Endodermal cell (in vitro differentiated cells): ENCODE results near the gene ING2. TPM values are rescaled to one million over a fixed set of nuclear protein-coding genes. Genes with fewer than 3 reads are reported as not detected.

ENCODE experiments used
- DNase-seq: peaks from one replicate; pipeline ENCODE4 v3.0.0-alpha.2; 2017
- H3K27ac ChIP-seq: 2 replicates; pipeline ENCODE4 v1.5.1; 2013; ENCODE audit warnings: mild to moderate bottlenecking, low read depth, low read length, moderate library complexity
- H3K27me3 ChIP-seq: 2 replicates; pipeline ENCODE4 v1.6.1; 2013; ENCODE audit warnings: mild to moderate bottlenecking, low read length, moderate library complexity; ENCODE audit not compliant: insufficient read depth, control insufficient read depth, poor library complexity, severe bottlenecking
- H3K36me3 ChIP-seq: 2 replicates; pipeline ENCODE4 v1.7.0; 2013; ENCODE audit warnings: mild to moderate bottlenecking, low read length, moderate library complexity; ENCODE audit not compliant: control insufficient read depth, insufficient read depth
- H3K4me1 ChIP-seq: one replicate; pipeline ENCODE4 v1.7.0; 2013; ENCODE audit warnings: low read length; ENCODE audit not compliant: control insufficient read depth, insufficient read depth
- H3K4me3 ChIP-seq: 2 replicates; pipeline ENCODE4 v1.5.1; 2013; ENCODE audit warnings: mild to moderate bottlenecking, low read length, moderate library complexity
- H3K9ac ChIP-seq: 2 replicates; pipeline ENCODE4 v1.6.1; 2013; ENCODE audit warnings: mild to moderate bottlenecking, low read length, moderate library complexity; ENCODE audit not compliant: poor library complexity, severe bottlenecking; ENCODE audit errors: extremely low read depth
- H3K9me3 ChIP-seq: 2 replicates; pipeline ENCODE4 v1.6.1; 2013; ENCODE audit warnings: mild to moderate bottlenecking, low read length, moderate library complexity; ENCODE audit not compliant: control insufficient read depth
- H3K27ac Mint-ChIP-seq: 2 replicates; pipeline ENCODE4 v1.8.0; 2020; ENCODE audit warnings: mixed read lengths
- H3K27me3 Mint-ChIP-seq: 2 replicates; pipeline ENCODE4 v1.8.0; 2021; ENCODE audit warnings: mild to moderate bottlenecking, mixed read lengths; ENCODE audit not compliant: insufficient read depth
- H3K36me3 Mint-ChIP-seq: 2 replicates; pipeline ENCODE4 v1.8.0; 2020; ENCODE audit warnings: low read depth, mixed read lengths
- H3K4me1 Mint-ChIP-seq: 2 replicates; pipeline ENCODE4 v1.8.0; 2020; ENCODE audit warnings: mixed read lengths
- H3K4me3 Mint-ChIP-seq: 2 replicates; pipeline ENCODE4 v1.8.0; 2020; ENCODE audit warnings: mild to moderate bottlenecking, moderate library complexity, mixed read lengths
- H3K9me3 Mint-ChIP-seq: 2 replicates; pipeline ENCODE4 v1.8.0; 2020; ENCODE audit warnings: mild to moderate bottlenecking, mixed read lengths
- CTCF ChIP-seq: fragments of 200-600 bp; sonication (generic); conservative IDR thresholded peaks from 2 replicates; pipeline ENCODE4 v1.5.0; 2021; ENCODE audit warnings: antibody characterized with exemption, mild to moderate bottlenecking
- WGBS, 2 experiments: methylation state at CpG; one replicate each; pipeline versions ENCODE4 v1.1.5 to v1.1.7; 2013; ENCODE audit warnings: missing lambda C conversion rate in 2 of 2, mixed read lengths in 1 of 2; ENCODE audit not compliant: insufficient coverage in 1 of 2, insufficient read length in 1 of 2; 5-methylcytosine and 5-hydroxymethylcytosine counted together
- total RNA-seq, 2 donors: library from RNA; stranded (reverse); fragmentation: NEBNext Ultra II Directional in 1 of 2; extraction: Animal tissue kit (Norgen Biotek cat#: 25700) in 1 of 2; gene quantifications; 2 replicates in 1 of 2; 3 replicates in 1 of 2; pipeline ENCODE4 v1.2.1, GENCODE V29; 2021

Gene ING2
- total RNA-seq, 2 donors from 2014 or later: 16.9 to 19.8 TPM

GRCh38 chr4:183506389-183506735 lies 1.5 kb downstream of the ING2 start:
- Histone ChIP-seq H3K27ac (peak overlapping the region; percentile 90), H3K27me3 (no peaks in the 10 kb centered on the region), H3K9ac (peak overlapping the region; percentile 79), H3K4me3 (peak overlapping the region; percentile 93), H3K9me3 (no peaks in the 10 kb centered on the region), H3K4me1 (no peaks in the 10 kb centered on the region), H3K36me3 (peaks cover 14% of the 10 kb centered on the region)
- no peak for DNase-seq
- no peak for TF ChIP-seq CTCF
- H3K27ac Mint-ChIP-seq: peak overlapping the region; percentile 97
- H3K36me3 Mint-ChIP-seq: peaks cover 13% of the 10 kb centered on the region
- H3K27me3 Mint-ChIP-seq: no peaks in the 10 kb centered on the region
- peaks cover 16% of the 10 kb centered on the region for H3K4me1 Mint-ChIP-seq
- peak overlapping the region; percentile 94 for H3K4me3 Mint-ChIP-seq
- H3K9me3 Mint-ChIP-seq: no peaks in the 10 kb centered on the region
- 0 to 5% methylated on average over 1 to 14 of the region's 14 CpGs for WGBS, 2 experiments

- no peak for TF ChIP-seq CTCF
- no peaks in the 10 kb centered on the region for H3K9me3 Mint-ChIP-seq
- Histone ChIP-seq H3K4me1 (no peaks in the 10 kb centered on the region), H3K27ac (no peak overlapping the region), H3K4me3 (no peak overlapping the region), H3K36me3 (peaks cover 31% of the 10 kb centered on the region), H3K27me3 (no peaks in the 10 kb centered on the region), H3K9me3 (no peaks in the 10 kb centered on the region), H3K9ac (no peak overlapping the region)
- peaks cover 25% of the 10 kb centered on the region for H3K36me3 Mint-ChIP-seq
- H3K4me3 Mint-ChIP-seq: no peak overlapping the region
- H3K4me1 Mint-ChIP-seq: peaks cover 8% of the 10 kb centered on the region
- DNase-seq: no peak
- H3K27ac Mint-ChIP-seq: no peak overlapping the region
- no peaks in the 10 kb centered on the region for H3K27me3 Mint-ChIP-seq
- 94 to 95% methylated on average over 2 to 5 of the region's 6 CpGs for WGBS, 2 experiments
These were observed 3.3 kb downstream of the ING2 start for GRCh38 chr4:183507925-183508696.

DNA sequence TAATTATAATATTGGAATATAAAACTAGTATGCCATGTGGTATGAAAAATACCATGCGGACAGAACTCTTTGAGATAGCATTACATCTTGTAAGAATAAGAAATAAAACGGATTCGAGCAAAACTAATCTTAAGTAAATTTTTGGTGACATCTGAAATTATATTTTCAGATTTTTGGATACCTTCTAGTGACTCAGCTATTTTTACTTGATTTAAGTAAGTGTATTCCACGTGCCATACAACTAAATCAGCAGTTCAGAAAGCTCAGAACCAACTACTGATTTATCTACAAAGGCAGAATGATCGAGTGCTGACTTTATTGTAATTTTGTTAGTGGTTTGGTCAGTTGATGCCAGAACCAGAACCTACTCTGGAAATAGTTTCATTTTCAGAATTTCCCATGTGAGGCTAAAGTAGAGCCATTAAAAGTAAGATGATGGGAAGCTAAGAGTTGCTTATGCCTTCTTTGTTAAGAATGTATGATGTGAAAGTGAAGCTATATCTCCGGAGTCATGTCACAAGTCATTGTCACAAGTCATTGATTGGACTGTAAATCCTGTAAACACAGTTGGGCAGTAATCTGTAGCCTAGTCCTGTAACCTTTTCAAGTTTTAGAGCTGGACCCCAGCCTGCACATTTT lies 4.0 kb downstream of the ING2 start:
- 94 to 97% methylated on average over 5 to 6 of the region's 6 CpGs for WGBS, 2 experiments
- peak overlapping the region; percentile 34 for H3K4me3 Mint-ChIP-seq
- Histone ChIP-seq H3K9ac (no peak overlapping the region), H3K27me3 (no peaks in the 10 kb centered on the region), H3K4me3 (no peak overlapping the region), H3K4me1 (no peaks in the 10 kb centered on the region), H3K9me3 (no peaks in the 10 kb centered on the region), H3K36me3 (peaks cover 33% of the 10 kb centered on the region), H3K27ac (no peak overlapping the region)
- TF ChIP-seq CTCF: no peak
- H3K9me3 Mint-ChIP-seq: no peaks in the 10 kb centered on the region
- H3K4me1 Mint-ChIP-seq: peaks cover 2% of the 10 kb centered on the region
- H3K36me3 Mint-ChIP-seq: peaks cover 25% of the 10 kb centered on the region
- H3K27me3 Mint-ChIP-seq: no peaks in the 10 kb centered on the region
- no peak overlapping the region for H3K27ac Mint-ChIP-seq
- no peak for DNase-seq
